Measurements from ENCODE around the gene CDC42BPB. TPM values are rescaled to one million over a fixed set of nuclear protein-coding genes. Genes with fewer than 3 reads are reported as not detected.

The CDC42BPB gene
- total RNA-seq, 1 experiment from 2014 or later, result 103 TPM

DNA sequence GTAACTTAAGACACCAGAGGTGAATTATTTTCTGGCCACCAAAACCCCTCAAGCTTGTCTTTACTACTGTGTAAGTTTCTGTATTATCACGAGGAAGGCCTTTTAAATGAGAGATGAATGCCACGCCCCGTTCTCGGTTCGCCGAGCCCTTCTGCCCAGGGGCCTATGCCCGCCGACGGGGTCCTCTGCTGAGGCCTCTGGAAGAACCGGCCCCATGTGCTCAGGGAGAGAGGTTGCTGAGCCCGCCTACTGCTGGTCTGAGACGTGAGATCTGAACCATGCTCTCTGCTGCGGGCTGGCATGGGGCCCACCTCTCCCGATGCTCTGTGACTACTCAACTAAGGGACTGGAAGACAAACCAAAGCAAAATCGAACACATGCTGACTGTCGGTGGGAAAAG, 113.9 kb downstream of the CDC42BPB start:
- Histone ChIP-seq H3K18ac (ENCODE audit: insufficient read length, low read depth, low read length) (no peak overlapping the region), H2BK12ac (ENCODE audit: insufficient read length, low read depth, low read length) (no peak overlapping the region), H2BK15ac (ENCODE audit: low read depth, low read length) (no peak overlapping the region), H3K79me2 (ENCODE audit: insufficient read depth, low read length) (no peaks in the 10 kb centered on the region), H3K79me1 (ENCODE audit: insufficient read depth, low read depth, low read length, poor library complexity, severe bottlenecking) (no peaks in the 10 kb centered on the region), H3K23ac (ENCODE audit: insufficient read length, low read depth, low read length) (no peak overlapping the region), H4K91ac (ENCODE audit: insufficient read length, low read depth, low read length) (no peak overlapping the region), H4K8ac (replicated peaks; ENCODE audit: insufficient read length, low read depth, low read length) (no peak overlapping the region), H2BK20ac (ENCODE audit: low read depth, low read length, poor library complexity, severe bottlenecking) (no peak overlapping the region), H3K9me3 (ENCODE audit: control insufficient read depth, low read depth, low read length) (no peaks in the 10 kb centered on the region), H2BK5ac (ENCODE audit: insufficient read length, low read length) (no peak overlapping the region), H2AFZ (ENCODE audit: low read length) (no peak overlapping the region), H4K20me1 (ENCODE audit: control insufficient read depth, insufficient read depth, insufficient read length) (no peaks in the 10 kb centered on the region), H4K5ac (ENCODE audit: insufficient read length, low read depth, low read length) (no peak overlapping the region), H3K56ac (ENCODE audit: insufficient read length, low read depth, low read length) (no peak overlapping the region), H3K4me1 (ENCODE audit: insufficient read depth, low read length) (no peaks in the 10 kb centered on the region), H3K14ac (ENCODE audit: insufficient read depth, low read length) (no peak overlapping the region), H3K23me2 (ENCODE audit: insufficient read length, low read depth, low read length, poor library complexity, severe bottlenecking) (no peaks in the 10 kb centered on the region), H3K9ac (ENCODE audit: extremely low read depth, insufficient read length, low read length) (no peak overlapping the region), H3K27ac (ENCODE audit: insufficient read length, low read depth, low read length) (no peak overlapping the region), H3K27me3 (ENCODE audit: insufficient read depth, low read length) (no peaks in the 10 kb centered on the region), H2BK120ac (ENCODE audit: low read depth, low read length, poor library complexity, severe bottlenecking) (no peak overlapping the region), H3T11ph (ENCODE audit: low read length) (no peak overlapping the region), H2AK5ac (ENCODE audit: insufficient read length, low read length) (no peak overlapping the region), H3K4ac (ENCODE audit: low read depth, low read length) (no peak overlapping the region), H3K4me2 (ENCODE audit: insufficient read depth, insufficient read length, low read length) (no peak overlapping the region)
- no peak for DNase-seq
- Mint-ChIP-seq H3K27ac (no peak overlapping the region; a peak in 1 of 7 replicates), H3K36me3 (ENCODE audit: insufficient read depth in 1 of 3, low read depth in 3 of 3) (peaks cover 34 to 82% (median 66%) of the 10 kb centered on the region in 3 experiments), H3K9me3 (no peaks in the 10 kb centered on the region), H3K27me3 (ENCODE audit: low read depth) (no peaks in the 10 kb centered on the region), H3K4me3 (no peak overlapping the region), H3K4me1 (no peaks in the 10 kb centered on the region)
- TF ChIP-seq CTCF (conservative IDR thresholded peaks at IDR 0.05), result no peak
- no CpG with 5 or more reads among the region's 16 CpGs for WGBS (ENCODE audit: extremely low coverage, insufficient read length, low lambda C conversion rate)

Data from H9 (cell line).